Thyroid gland (tissue), 4 donors: Measurements from ENCODE around the gene TINAGL1.

Experiments
- CTCF ChIP-seq, 6 experiments: fragments of 200-600 bp in 3 of 6; fragments of 450-650 bp in 3 of 6; sonication (generic) in 3 of 6; IDR thresholded peaks; one replicate each; pipeline ENCODE4 v1.5.1; 2016 to 2019; ENCODE audit warnings: antibody characterized with exemption in 6 of 6, mild to moderate bottlenecking in 2 of 6, inconsistent platforms in 1 of 6, moderate library complexity in 1 of 6
- POLR2A ChIP-seq, 2 donors: fragments of 450-650 bp; IDR thresholded peaks; one replicate each; pipeline ENCODE4 v1.6.1; 2017; ENCODE audit warnings: antibody characterized with exemption in 2 of 2, mild to moderate bottlenecking in 2 of 2, moderate library complexity in 1 of 2

- TF ChIP-seq POLR2A (IDR thresholded peaks at IDR 0.05) (no peak), CTCF (IDR thresholded peaks at IDR 0.05) (no peak)
Observed at GRCh38 chr1:31583082-31583994, 7.0 kb downstream of the TINAGL1 start.
